HG02798 (cell line): Measurements from ENCODE around the gene RNF152.

ENCODE experiments used
- ATAC-seq: cut with Tn5 transposase; IDR thresholded peaks from one replicate; pipeline ENCODE4 v1.9.1; 2021; ENCODE audit warnings: mild to moderate bottlenecking; ENCODE audit not compliant: unreplicated experiment, poor library complexity

Gene RNF152

DNA sequence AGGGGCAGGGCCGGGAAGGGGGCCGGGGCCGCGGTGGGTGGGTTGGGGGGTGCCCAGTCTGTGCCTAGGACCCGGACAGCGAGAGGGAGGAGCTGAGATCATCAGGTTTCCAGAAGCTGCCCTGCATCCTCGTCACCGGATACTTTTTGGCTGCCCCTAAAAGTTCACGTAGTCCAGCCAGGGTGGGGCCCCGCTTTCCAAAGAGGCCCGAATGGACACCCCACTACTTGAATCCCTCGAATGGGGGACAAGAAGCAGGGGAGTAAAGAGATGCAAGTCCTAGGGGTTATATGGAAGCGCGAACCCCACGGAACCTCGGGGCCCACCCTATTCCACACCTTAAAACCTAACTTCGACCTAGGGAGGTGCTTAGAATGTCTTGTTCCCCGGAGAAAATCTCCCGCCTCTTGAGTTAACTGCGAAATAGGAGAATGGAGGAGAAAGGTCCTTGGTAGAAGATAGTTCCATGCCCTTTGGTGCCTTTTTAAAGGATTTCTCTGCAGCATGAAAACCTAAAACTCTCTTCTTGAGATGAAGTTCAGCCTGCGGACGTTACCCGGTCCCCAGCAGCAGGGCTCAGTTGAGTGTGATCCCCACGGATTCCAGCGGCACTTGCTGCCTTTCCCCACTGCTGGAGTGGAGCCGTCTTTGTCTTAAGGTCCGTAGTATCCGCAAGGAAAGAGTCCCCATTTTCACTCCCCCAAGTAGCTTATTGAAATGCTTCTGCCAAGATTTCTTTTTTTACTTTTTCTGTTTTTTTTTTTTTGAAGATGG lies 2.1 kb upstream of the RNF152 start:
- ATAC-seq, result no peak

DNA sequence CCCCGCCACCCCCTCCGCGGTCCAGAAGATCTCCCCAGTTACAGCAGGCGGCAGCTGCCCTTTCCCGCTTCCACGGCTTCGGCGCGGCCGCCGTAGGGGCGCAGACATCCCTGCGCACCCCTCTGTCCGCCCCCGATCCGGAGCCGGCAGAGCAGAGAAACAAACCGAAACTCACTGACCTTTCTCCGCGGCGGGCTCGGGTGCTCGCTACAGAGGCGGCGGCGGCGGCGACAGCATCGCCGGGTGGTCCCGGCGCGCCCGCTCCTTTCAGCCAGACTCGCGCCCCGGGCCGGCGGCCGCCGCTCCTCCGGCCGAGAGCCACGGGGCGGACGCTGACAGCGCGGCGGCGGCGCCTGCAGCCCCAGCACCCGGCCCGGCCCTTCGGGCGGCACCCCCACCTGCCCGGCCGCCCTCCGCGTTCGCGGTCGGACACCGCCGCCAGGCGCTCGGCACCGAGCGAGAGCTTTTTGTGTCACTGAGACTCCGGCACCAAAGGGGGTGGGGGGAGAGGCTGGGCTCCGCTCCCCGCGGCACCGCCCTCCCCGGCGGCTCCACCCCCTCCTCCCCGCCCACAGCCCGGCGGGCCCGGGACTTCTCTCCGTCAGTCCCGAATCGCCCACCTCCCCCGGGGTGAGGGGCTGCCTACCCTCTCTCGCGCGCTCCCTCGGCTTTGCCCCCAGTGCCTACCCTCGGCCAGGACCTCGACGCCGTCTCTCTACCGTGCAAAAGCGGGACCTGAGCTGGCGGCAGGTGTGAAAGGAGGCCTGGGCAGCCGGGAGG lies 1.4 kb upstream of the RNF152 start:
- ATAC-seq, result peak; percentile 87

DNA sequence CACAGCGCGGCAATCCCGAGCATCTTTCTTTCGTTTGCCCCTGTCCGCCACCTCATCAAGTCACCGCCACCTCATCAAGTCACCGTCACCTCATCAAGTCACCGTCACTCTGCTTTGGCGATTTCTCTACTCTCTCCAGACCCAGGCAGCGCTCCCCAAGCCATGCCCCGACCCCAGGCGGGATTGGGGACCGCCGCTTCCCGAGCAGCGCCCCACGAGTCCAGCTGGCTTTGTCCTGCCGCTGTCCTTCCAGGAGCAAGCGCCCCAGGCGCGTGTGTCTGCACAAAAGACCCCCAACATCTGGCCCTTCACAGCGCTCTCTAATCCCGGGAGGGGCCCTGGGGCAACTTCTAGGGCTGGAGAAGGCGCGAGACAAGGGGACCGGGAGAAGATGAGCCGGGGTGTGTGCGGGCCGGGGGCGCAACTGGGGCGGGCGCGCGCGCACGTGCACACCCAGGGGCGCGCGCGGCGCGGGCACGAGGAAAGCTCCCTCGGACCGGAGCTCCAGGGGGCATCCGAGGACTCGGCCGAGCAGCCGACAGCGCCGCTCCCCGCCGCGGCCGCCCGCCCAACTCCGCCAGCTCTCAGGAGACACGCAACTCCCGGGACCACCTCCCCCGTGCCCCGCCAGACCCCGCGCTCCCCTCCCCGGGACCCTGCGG lies 633 bp upstream of the RNF152 start:
- peak; percentile 13 for ATAC-seq

DNA sequence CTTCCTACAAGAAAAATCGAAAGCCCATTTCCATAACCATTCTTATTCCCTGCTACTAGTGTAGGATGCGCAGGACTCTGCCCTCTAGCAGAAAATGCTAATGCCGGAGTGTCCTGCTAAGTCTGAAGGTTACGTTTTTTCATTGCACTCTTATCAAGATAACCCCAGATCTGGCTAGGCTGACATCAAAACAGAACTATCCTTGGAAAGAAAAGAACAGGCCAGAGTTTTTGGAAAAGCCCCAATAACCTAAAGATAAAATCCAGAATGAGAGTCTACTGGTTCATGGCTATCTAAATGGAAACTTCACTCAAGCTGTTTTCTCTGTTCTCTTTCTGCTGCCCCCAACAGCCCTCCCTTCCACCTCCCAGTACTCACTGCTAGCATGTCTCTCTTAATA lies 913 bp downstream of the RNF152 start:
- no peak for ATAC-seq

DNA sequence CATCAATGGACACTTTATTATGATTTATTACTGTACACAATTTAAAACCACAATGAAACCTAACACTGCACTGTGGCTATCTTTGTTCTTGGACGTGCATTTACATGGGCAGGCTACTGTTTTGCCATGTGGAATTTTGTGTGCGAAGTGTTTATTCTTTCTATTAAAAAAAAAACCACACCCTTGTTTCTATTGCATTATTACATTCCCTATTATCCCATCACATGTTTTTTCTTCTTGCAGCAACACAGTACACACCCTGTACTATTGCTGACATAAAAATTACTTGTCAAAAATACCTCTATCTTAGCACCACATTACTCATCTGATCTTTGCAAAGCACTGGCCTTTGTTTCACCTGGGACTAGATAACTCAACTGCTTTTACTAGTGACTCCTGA lies 1.5 kb downstream of the RNF152 start:
- no peak for ATAC-seq

DNA sequence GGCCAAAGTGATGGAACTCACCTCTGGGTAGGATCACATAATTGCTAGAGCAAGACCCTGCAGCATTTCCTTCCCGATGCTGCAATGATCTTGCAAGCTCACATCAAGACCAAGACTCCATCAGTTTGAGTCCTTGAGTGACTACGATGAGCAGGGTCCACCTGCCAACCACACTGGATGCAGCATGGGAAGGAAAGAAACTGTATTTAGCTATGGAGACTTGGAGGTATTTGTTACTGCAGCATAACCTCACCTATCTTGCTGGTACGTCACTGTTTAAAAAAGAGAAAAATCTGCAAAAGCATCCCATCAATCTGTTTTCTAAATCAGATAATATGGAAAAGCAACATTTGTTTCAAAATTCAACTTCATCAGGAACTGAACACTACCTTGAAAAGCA lies 2.5 kb downstream of the RNF152 start:
- ATAC-seq, result no peak

DNA sequence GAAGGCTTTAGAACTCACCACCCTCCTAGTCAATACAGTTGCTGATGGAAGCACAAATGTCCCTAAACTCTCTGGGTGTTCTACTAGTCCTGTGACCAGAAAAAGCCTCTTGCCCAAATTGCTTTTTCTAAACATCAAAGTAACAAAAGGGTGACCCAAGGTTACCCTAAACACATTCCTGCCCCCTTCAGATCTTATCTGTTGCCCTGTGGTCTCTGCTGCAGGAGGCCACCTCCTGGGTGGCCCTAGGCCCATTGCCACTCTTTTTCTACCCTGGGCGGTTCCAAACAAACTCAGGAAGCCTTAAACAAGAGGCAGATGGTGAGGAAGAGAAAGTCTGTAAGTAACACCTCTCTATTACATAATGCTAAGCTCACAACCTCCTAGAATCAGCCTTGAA lies 3.3 kb downstream of the RNF152 start:
- ATAC-seq, result no peak

DNA sequence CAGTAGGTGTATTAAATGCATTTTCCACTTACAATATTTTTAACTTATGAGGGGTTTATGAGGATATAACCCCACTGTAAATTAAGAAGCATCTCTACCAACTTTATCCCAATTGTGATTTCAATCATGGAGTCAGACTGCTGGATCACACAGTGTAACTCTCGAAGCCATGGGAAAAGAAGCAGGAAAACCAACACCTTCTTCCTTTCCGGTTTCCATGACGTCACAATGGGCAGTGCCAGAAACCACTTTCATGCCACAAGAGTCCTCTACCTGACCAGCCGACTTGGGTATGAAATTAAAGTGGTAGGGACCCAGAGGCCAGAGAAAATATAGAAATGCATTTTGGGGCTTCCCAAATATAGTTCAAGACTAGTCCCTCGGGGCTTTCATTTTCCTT lies 4.2 kb downstream of the RNF152 start:
- ATAC-seq, result no peak

DNA sequence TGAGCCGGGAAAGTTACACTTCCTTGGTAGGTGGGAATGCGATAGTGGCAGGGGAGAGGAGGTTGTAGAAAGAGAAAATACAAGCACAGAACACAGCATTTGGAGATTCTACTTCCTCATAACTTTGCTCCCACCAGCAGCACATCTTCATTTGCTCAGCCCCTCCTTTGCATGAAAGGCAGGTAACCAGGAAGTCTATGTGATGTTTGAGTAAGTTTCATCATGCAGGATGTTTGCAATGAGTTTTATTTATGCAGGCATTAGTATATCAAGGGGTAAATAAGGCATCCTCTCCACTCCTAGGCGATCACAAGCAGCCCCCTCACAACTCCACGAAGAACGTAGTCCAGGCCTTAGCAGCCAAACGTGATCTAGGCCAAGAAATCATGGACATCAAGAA lies 5.0 kb downstream of the RNF152 start:
- no peak for ATAC-seq

DNA sequence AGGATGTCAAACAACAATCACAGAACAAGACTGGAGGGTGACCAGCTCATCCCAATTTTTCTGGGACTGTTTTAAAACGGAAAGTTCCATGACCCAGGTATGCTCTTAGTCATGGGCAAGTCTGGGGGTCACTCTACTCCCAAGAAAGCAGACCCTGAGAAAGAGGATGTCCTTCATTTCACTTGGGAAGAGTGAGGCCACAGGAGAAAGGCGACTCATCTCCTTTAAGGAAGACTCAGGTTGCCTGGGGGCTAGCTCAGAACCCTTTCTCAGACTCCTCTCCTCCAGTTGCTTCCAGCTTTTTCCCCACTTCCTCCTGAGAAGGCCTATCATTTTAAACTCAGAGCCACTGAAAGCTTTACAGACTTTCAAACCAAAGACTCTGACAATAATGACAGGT lies 9.3 kb downstream of the RNF152 start:
- ATAC-seq, result no peak

DNA sequence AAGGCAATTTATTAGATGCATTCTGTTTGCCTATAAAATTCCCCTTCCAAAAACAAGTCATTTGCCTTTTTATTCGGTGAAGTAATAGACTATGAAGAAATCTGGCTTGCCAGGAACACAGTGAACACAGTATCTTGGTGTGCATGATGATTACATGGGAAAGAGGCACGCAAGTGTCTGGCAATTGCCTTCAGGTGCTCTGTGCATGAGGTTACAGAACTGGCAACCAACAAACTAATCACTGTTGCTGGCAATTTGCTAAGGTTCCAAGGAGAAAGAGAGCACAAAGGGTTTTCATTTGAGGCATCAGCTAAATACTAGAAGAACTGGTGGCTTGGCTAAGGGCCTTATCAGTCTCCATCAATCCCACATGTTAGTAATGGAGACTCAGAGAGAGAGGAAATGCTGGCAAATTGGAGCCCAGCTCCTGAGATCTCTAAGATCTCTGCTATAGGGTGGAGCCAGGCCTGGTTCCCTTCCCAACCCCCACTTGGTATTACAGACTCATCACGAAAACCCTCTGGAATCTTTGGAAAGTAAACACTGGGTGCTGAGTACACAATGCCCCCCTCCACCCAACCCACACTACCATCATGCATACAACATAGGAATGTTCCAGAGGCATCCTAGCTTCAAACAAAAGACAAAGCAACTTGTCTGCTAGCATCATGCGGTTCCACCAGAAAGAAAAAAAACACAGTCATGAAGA lies 10.4 kb downstream of the RNF152 start:
- ATAC-seq, result no peak

DNA sequence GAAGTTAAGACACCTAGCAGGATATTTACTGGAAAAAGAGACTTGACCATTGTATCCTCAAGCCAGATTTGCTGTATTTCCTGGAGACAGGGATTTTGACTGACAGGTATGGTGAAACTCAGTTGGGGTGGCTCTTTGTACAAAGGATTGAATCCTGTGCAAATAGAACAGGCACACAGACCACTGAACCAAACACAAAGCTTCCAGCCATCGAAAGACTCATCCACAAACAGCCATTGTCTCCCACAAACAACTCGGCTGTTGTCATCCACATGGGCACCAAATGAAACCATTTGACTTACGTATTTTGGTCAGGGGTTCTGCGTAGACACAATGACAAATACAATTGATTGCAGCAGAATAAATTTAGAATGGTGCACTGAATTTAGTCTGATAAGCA lies 15.9 kb downstream of the RNF152 start:
- ATAC-seq, result no peak

DNA sequence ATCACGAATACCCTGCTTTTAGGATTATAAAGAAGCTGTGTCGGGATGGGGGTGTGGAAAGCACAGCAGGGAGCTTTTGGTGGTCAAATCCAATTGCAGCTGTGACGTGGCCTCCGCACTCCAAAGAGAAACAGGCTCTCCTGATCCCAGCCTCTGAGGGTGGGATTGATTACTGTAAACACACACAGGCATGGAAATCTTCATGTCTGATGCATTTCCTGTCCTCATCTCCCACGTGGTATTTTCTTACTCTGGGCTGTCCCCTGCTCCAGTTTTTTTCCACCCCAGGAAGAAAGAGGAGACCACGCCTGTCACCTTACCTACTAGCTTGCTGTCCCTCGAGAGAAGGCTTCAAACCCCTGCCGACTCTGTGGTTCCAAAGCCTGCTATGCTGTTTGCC lies 22.7 kb downstream of the RNF152 start:
- ATAC-seq, result no peak

DNA sequence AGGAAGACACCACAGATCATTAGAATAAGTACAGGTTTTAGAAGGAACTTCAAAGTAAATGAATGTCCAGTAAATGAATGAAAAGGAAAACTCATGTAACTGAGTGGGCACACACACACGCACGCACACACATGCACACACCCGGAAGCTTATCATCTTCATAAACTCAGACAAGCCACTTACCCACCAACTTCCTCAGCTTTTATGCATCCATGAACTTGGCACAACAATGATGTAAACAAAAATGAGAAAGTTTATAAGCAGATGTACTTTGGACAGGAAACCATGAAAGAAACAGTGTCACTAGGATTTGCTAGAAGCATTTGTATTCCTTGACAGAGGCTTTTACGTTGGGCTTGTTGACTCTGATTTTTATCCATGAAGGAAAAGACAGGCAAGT lies 23.2 kb downstream of the RNF152 start:
- no peak for ATAC-seq

DNA sequence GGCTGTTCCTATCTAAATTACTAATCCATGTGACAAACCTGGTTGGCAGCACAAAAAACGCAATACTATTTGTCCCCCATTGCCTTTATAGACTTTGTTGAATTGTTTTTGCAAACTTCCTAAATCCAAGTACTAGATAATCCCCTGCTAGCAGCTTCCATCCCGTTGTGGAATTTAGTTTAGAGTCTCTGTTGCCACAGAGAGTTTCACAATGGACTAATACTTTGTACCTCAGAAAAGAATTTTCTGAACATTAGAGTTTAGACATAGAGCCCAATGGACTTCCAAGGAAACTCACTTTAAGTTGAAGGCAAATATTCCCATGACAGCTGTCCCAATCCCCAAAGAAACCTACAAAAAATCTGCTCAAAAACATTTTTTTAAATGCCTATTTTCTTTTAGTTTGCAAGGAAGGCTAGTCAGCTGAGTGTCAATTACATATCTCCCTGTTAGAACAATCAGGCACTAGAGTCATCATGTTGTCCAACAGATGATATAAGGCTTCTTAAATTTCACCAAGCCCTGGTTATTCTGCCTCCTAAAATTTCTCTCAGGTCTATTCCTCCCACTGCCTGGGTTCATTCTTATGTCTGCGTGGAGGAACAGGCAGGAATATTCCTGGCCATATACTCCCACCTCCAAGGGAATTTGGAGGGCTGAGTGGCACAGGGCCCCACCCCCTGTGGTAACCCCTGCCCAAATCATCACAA lies 27.2 kb downstream of the RNF152 start:
- no peak for ATAC-seq

DNA sequence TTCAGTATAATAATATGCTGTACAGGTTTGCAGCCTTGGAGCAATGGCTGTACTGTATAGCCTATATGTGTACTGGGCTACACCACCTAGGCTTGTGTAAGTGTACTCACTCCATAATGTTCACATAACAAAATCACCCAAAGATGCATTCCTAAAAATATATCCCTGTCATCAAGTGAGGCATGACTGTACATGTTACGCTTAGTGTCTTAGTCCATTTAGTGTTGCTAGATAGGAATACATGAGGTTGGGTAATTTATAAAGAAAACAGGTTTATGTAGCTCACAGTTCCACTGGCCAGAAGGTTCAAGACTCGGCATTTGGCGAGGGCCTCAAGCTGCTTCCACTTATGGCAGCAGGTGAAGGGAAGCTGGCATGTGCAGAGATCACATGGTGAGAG lies 31.4 kb downstream of the RNF152 start:
- no peak for ATAC-seq

DNA sequence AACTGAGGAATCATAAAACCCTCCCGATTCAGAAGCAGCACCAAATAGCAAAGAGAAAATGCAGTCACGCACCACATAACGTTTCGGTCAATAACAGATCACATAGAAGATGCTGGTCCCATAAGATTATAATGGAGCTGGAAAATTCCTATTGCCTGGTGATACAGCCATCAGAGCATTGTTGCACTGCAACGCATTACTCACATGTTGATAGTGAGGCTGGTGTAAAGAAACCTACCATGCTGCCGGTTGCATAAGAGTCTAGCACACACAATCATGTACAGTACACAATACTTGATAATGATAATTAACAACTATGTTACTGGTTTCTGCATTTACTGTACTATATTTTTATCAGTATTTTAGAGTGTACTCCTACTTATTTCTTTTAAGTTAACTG lies 32.5 kb downstream of the RNF152 start:
- ATAC-seq, result no peak

DNA sequence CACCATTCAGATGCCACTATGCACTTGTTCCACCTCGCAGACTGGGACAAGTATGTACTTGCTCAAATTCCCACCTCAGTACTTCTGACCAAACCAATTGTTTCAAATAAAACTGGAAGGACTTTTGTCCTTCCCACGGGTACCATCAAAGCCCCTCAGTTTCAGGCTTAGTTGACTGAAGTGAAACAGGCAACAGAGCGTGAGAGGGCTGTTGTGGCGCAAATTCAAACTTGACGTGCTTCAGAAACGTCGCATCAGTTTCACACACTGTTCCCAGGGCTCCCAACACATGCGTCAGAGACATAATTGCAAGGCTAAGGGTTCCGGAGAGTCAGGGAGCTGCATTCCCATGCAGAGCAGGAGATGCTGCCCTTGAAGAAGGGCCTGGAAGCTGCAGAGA lies 33.7 kb downstream of the RNF152 start:
- ATAC-seq, result no peak

DNA sequence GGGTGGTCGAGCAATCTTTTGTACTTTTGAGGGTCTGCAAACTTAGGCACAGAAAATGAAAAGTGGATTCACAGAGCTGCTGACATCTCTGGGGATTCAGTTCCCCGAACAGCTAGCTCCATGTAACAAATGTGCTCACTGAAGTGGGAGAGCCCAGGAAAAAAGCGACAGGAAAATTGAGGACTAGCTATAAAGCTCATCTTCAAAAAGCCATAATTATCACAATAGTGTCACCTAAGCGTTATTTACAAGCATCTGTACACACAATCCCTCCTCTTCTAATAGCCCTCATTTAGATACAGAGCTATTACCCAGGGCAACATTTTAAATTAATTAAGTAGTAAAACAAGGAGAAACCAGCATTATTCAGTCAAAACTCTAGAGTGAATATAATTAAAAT lies 36.1 kb downstream of the RNF152 start:
- no peak for ATAC-seq
